Stimulated activated CD8-positive, alpha-beta memory T cell treated with anti-CD3 and anti-CD28 coated beads, Interleukin-15, amount 100 ng/mL, for 48 hours (primary cell): Measurements from ENCODE around the gene ATP6V1F.

ENCODE experiments used
- DNase-seq, 2 donors: peaks; one replicate each; pipeline ENCODE4 v3.0.0-alpha.2; 2020; ENCODE audit warnings: low read depth in 2 of 2

ATP6V1F gene

GRCh38 chr7:128882134-128882533 is 19.5 kb downstream of the ATP6V1F start:
- DNase-seq, result no peak

GRCh38 chr7:128883622-128884448 is 21.2 kb downstream of the ATP6V1F start:
- DNase-seq, result peak; percentile 56 to 71

GRCh38 chr7:128884561-128885369 is 22.1 kb downstream of the ATP6V1F start:
- DNase-seq, result no peak

- no peak for DNase-seq
Measured at GRCh38 chr7:128885370-128886187, 22.9 kb downstream of the ATP6V1F start.

- no peak for DNase-seq
Measured at GRCh38 chr7:128886391-128887168, 23.9 kb downstream of the ATP6V1F start.

GRCh38 chr7:128887169-128888038 is 24.7 kb downstream of the ATP6V1F start:
- no peak for DNase-seq

- DNase-seq, result no peak
Measured at GRCh38 chr7:128888039-128888755, 25.5 kb downstream of the ATP6V1F start.

GRCh38 chr7:128888756-128889095 is 26.1 kb downstream of the ATP6V1F start:
- no peak for DNase-seq

- DNase-seq, result no peak
Measured at GRCh38 chr7:128889121-128889520, 26.5 kb downstream of the ATP6V1F start.

- no peak for DNase-seq
Measured at GRCh38 chr7:128890306-128891109, 27.9 kb downstream of the ATP6V1F start.

- no peak for DNase-seq
Measured at GRCh38 chr7:128891110-128891941, 28.7 kb downstream of the ATP6V1F start.

GRCh38 chr7:128891942-128892269 is 29.2 kb downstream of the ATP6V1F start:
- no peak for DNase-seq

- no peak for DNase-seq
Measured at GRCh38 chr7:128892521-128893250, 30.0 kb downstream of the ATP6V1F start.

GRCh38 chr7:128893251-128894100 is 30.8 kb downstream of the ATP6V1F start:
- no peak for DNase-seq

GRCh38 chr7:128894101-128894440 is 31.4 kb downstream of the ATP6V1F start:
- no peak for DNase-seq

GRCh38 chr7:128895320-128895719 is 32.7 kb downstream of the ATP6V1F start:
- DNase-seq, result no peak

GRCh38 chr7:128899392-128899791 is 36.7 kb downstream of the ATP6V1F start:
- no peak for DNase-seq
